HCT116 (cell line): Measurements from ENCODE around the gene COX7B. TPM values are rescaled to one million over a fixed set of nuclear protein-coding genes. Genes with fewer than 3 reads are reported as not detected.
"Not testable (repeated sequence)": the region's sequence is repeated elsewhere in the genome, so short reads cannot be mapped to it uniquely, and the experiment has no call there.

Experiments used
- ATAC-seq: fragments of 200-7000 bp; cut with Tn5 transposase; 2 replicates; pipeline ENCODE4 v1.9.1; 2020; ENCODE audit warnings: mild to moderate bottlenecking, moderate library complexity
- BruUV-seq: library from RNA; stranded (reverse); fragments of 400-500 nt; replicated peaks from 2 replicates; lab custom pipeline; 2021; lab: Mats Ljungman, UMichigan
- CTCF ChIA-PET: fragments of 300-600 bp; sonication (Branson Sonifier 250); formaldehyde crosslinking; loops from one replicate; lab custom pipeline; 2021; ENCODE audit warnings: antibody characterized with exemption; lab: Charles Lee
- POLR2A ChIA-PET: fragments of 300-600, 350-600 bp; sonication (Branson Sonifier 250); formaldehyde crosslinking; loops from one replicate; lab custom pipeline; 2021; ENCODE audit warnings: antibody characterized with exemption; lab: Charles Lee
- RAD21 ChIA-PET, 2 experiments: fragments of 300-600 bp; sonication (Branson Sonifier 250); formaldehyde crosslinking; loops; one replicate each; lab custom pipeline; 2023; ENCODE audit warnings: low total read pairs in 2 of 2; ENCODE audit not compliant: uncharacterized antibody in 2 of 2, unreplicated experiment in 2 of 2, low non-redundant PET in 1 of 2; lab: Charles Lee
- DNase-seq: peaks from one replicate; pipeline ENCODE4 v3.0.0-alpha.2; 2010; ENCODE audit warnings: low read depth, low spot score
- H2AFZ ChIP-seq: fragments of 200-600 bp; shearing (Covaris generic), sonication (generic); 2 replicates; pipeline ENCODE4 v1.6.1; 2017; ENCODE audit warnings: low read depth, mixed run types, mixed read lengths, antibody characterized with exemption, low read length; ENCODE audit not compliant: poor library complexity, severe bottlenecking
- H3K27ac ChIP-seq: 2 replicates; pipeline ENCODE4 v1.5.1; 2012; ENCODE audit warnings: low read depth, low read length
- H3K27me3 ChIP-seq: fragments of 200-600 bp; sonication (generic); 2 replicates; pipeline ENCODE4 v1.6.1; 2016; ENCODE audit warnings: mixed run types, low read length, mixed read lengths; ENCODE audit not compliant: insufficient read depth
- H3K36me3 ChIP-seq, 2 experiments: fragments of 200-500 bp in 1 of 2; fragments of 200-600 bp in 1 of 2; sonication (Bioruptor generic) in 1 of 2; sonication (generic) in 1 of 2; 2 replicates each; pipeline versions ENCODE4 v1.5.1 to v1.6.1; 2014 to 2016; ENCODE audit warnings: low read length in 2 of 2, inconsistent platforms in 1 of 2, mixed read lengths in 1 of 2, mixed run types in 1 of 2; ENCODE audit not compliant: insufficient read depth in 2 of 2, control insufficient read depth in 1 of 2
- H3K4me1 ChIP-seq, 2 experiments: fragments of 200-600 bp in 1 of 2; sonication (generic) in 1 of 2; 2 replicates each; pipeline versions ENCODE4 v1.5.1 to v1.6.1; 2012 to 2017; ENCODE audit warnings: low read length in 2 of 2, inconsistent platforms in 1 of 2, mild to moderate bottlenecking in 1 of 2, mixed read lengths in 1 of 2, mixed run types in 1 of 2, moderate library complexity in 1 of 2; ENCODE audit not compliant: insufficient read depth in 2 of 2, control insufficient read depth in 1 of 2
- H3K4me2 ChIP-seq: fragments of 200-600 bp; sonication (generic); 2 replicates; pipeline ENCODE4 v1.6.1; 2017; ENCODE audit warnings: mixed run types, low read length, mixed read lengths
- H3K4me3 ChIP-seq, 2 experiments: fragments of 200-600 bp in 1 of 2; sonication (generic) in 1 of 2; replicated peaks in 1 of 2; 2 replicates each; pipeline ENCODE4 v1.5.1; 2011 to 2016; ENCODE audit warnings: low read length in 2 of 2, control low read depth in 1 of 2, low read depth in 1 of 2, mild to moderate bottlenecking in 1 of 2, mixed read lengths in 1 of 2, mixed run types in 1 of 2
- H3K79me2 ChIP-seq: fragments of 200-600 bp; sonication (generic); 2 replicates; pipeline ENCODE4 v1.6.1; 2017; ENCODE audit warnings: mild to moderate bottlenecking, mixed run types, low read length, moderate library complexity, mixed read lengths; ENCODE audit not compliant: insufficient read depth
- H3K9ac ChIP-seq: fragments of 200-600 bp; sonication (generic); 2 replicates; pipeline ENCODE4 v1.6.1; 2016; ENCODE audit warnings: low read length, mixed read lengths
- H3K9me2 ChIP-seq: fragments of 200-600 bp; sonication (generic), shearing (Covaris generic); 2 replicates; pipeline ENCODE4 v1.6.1; 2017; ENCODE audit warnings: mixed run types, mild to moderate bottlenecking, moderate library complexity; ENCODE audit not compliant: insufficient read depth
- H3K9me3 ChIP-seq, 2 experiments: fragments of 200-500 bp in 1 of 2; fragments of 200-600 bp in 1 of 2; sonication (Bioruptor generic) in 1 of 2; sonication (generic) in 1 of 2; 2 replicates each; pipeline ENCODE4 v1.6.1; 2014 to 2017; ENCODE audit warnings: low read length in 2 of 2, mixed read lengths in 2 of 2, inconsistent platforms in 1 of 2, low read depth in 1 of 2, mild to moderate bottlenecking in 1 of 2, mixed run types in 1 of 2, moderate library complexity in 1 of 2; ENCODE audit not compliant: control insufficient read depth in 1 of 2, insufficient read depth in 1 of 2
- H4K20me1 ChIP-seq: fragments of 200-600 bp; sonication (generic), shearing (Covaris generic); 2 replicates; pipeline ENCODE4 v1.6.1; 2017; ENCODE audit warnings: mixed run types, mild to moderate bottlenecking, moderate library complexity; ENCODE audit not compliant: insufficient read depth
- CEBPB ChIP-seq: IDR thresholded peaks from 2 replicates; pipeline ENCODE4 v1.6.1; 2012; ENCODE audit warnings: low read depth
- CTCF ChIP-seq, 3 experiments: fragments of 200-600 bp in 1 of 3; sonication (generic) in 1 of 3; IDR thresholded peaks in 2 of 3; conservative IDR thresholded peaks in 1 of 3; 2 replicates each; pipeline ENCODE4 v1.5.1; 2012 to 2017; ENCODE audit warnings: low read depth in 2 of 3, low read length in 2 of 3, antibody characterized with exemption in 1 of 3, borderline replicate concordance in 1 of 3, control low read depth in 1 of 3, mild to moderate bottlenecking in 1 of 3, mixed read lengths in 1 of 3, mixed run types in 1 of 3, moderate library complexity in 1 of 3; ENCODE audit not compliant: insufficient read depth in 1 of 3
- EZH2 ChIP-seq: fragments of 200-600 bp; sonication (generic); IDR thresholded peaks from 2 replicates; pipeline ENCODE4 v1.6.1; 2017; ENCODE audit warnings: antibody characterized with exemption, mixed run types
- EZH2phosphoT487 ChIP-seq: fragments of 200-600 bp; IDR thresholded peaks from 2 replicates; pipeline ENCODE4 v1.6.1; 2018; ENCODE audit warnings: antibody characterized with exemption, borderline replicate concordance
- MAX ChIP-seq: IDR thresholded peaks from 2 replicates; pipeline ENCODE4 v1.6.1; 2012
- POLR2A ChIP-seq: IDR thresholded peaks from 2 replicates; pipeline ENCODE4 v1.7.0; 2011; ENCODE audit warnings: borderline replicate concordance; ENCODE audit not compliant: insufficient read depth, insufficient read length; ENCODE audit errors: extremely low read depth
- POLR2AphosphoS5 ChIP-seq: IDR thresholded peaks from 2 replicates; pipeline ENCODE4 v1.6.1; 2011; ENCODE audit warnings: mild to moderate bottlenecking, low read depth, low read length, moderate library complexity
- RAD21 ChIP-seq: IDR thresholded peaks from 2 replicates; pipeline ENCODE4 v1.6.1; 2012; ENCODE audit warnings: low read depth, mild to moderate bottlenecking
- REST ChIP-seq: IDR thresholded peaks from 2 replicates; pipeline ENCODE4 v1.6.1; 2012; ENCODE audit warnings: low read depth
- SIN3A ChIP-seq: IDR thresholded peaks from 2 replicates; pipeline ENCODE4 v1.6.1; 2012; ENCODE audit warnings: low read depth
- SP1 ChIP-seq: IDR thresholded peaks from 2 replicates; pipeline ENCODE4 v1.6.1; 2012; ENCODE audit warnings: low read depth
- SRF ChIP-seq: IDR thresholded peaks from 2 replicates; pipeline ENCODE4 v1.6.1; 2012; ENCODE audit warnings: low read depth
- TCF7L2 ChIP-seq: IDR thresholded peaks from 2 replicates; pipeline ENCODE4 v1.7.0; 2011; ENCODE audit warnings: borderline replicate concordance, inconsistent platforms; ENCODE audit not compliant: insufficient read depth, insufficient read length; ENCODE audit errors: extremely low read depth
- YY1 ChIP-seq: IDR thresholded peaks from 2 replicates; pipeline ENCODE4 v1.6.1; 2011; ENCODE audit warnings: low read length, low read depth, moderate library complexity, mild to moderate bottlenecking; ENCODE audit not compliant: insufficient replicate concordance; ENCODE audit errors: extremely low read depth
- ZNF274 ChIP-seq: fragments of 200-500 bp; sonication (Bioruptor generic); IDR thresholded peaks from 2 replicates; pipeline ENCODE4 v1.6.1; 2014; ENCODE audit warnings: mild to moderate bottlenecking, low read depth, low read length, inconsistent platforms
- intact Hi-C: fragments of 100-400 bp; cut with micrococcal nuclease; formaldehyde crosslinking; loops from 2 replicates; pipeline ENCODE4 v1.10.0; 2022
- total RNA-seq: library from RNA; stranded (reverse); gene quantifications from one replicate; pipeline ENCODE4 v1.2.1, GENCODE V29; 2021; ENCODE audit not compliant: unreplicated experiment

Gene COX7B
- total RNA-seq, 1 experiment from 2014 or later: 268 TPM

GRCh38 chrX:77938083-77938680, 38.9 kb downstream of the COX7B start:
- Histone ChIP-seq H3K9ac (no peak overlapping the region), H3K4me1 (peaks cover 7 to 15% of the 10 kb centered on the region in 2 experiments), H3K79me2 (no peaks in the 10 kb centered on the region), H4K20me1 (no peaks in the 10 kb centered on the region), H2AFZ (no peak overlapping the region), H3K4me2 (no peak overlapping the region), H3K36me3 (no peaks in the 10 kb centered on the region), H3K27me3 (no peaks in the 10 kb centered on the region), H3K27ac (no peak overlapping the region), H3K9me3 (no peaks in the 10 kb centered on the region), H3K9me2 (no peaks in the 10 kb centered on the region), H3K4me3 (no peak overlapping the region)
- no peak for ATAC-seq
- intact Hi-C loops: no loop called here
- CTCF ChIA-PET: no interaction called here
- DNase-seq: no peak
- RAD21 ChIA-PET: no interaction called here
- BruUV-seq: no TSS peak
- TF ChIP-seq SRF (no peak), CTCF (IDR thresholded peaks at IDR 0.05 in 2 of 3, conservative IDR thresholded peaks at IDR 0.05 in 1 of 3; ENCODE audit: borderline replicate concordance in 1 of 3, insufficient read depth in 1 of 3, low read depth in 2 of 3, low read length in 2 of 3) (no peak), SP1 (no peak), SIN3A (no peak), YY1 (no peak), POLR2A (no peak), MAX (no peak), REST (no peak), EZH2phosphoT487 (no peak), CEBPB (no peak), EZH2 (no peak), POLR2AphosphoS5 (no peak), ZNF274 (no peak), TCF7L2 (no peak), RAD21 (no peak)
- POLR2A ChIA-PET: no interaction called here

- not testable (repeated sequence) for BruUV-seq
These were observed 45.8 kb downstream of the COX7B start for GRCh38 chrX:77945031-77945430.

More at GRCh38 chrX:77945031-77945430, 45.8 kb downstream of the COX7B start:
- H3K9me2 ChIP-seq, CTCF ChIA-PET, H3K4me1 ChIP-seq, H3K4me2 ChIP-seq, POLR2A ChIA-PET, H3K36me3 ChIP-seq, intact Hi-C loops, H3K4me3 ChIP-seq, RAD21 ChIA-PET, DNase-seq, H3K9ac ChIP-seq, H4K20me1 ChIP-seq, H3K27ac ChIP-seq, H3K79me2 ChIP-seq, ATAC-seq, H3K27me3 ChIP-seq, H2AFZ ChIP-seq, H3K9me3 ChIP-seq: not testable (repeated sequence)
